Sigmoid colon (tissue), 4 donors: ENCODE data around the gene PGAP6.

ENCODE experiments used
- EP300 ChIP-seq, 4 donors: sonication (generic); formaldehyde crosslinking; IDR thresholded peaks; one replicate each; pipeline ENCODE4 v1.6.1; 2017; ENCODE audit warnings: antibody characterized with exemption in 4 of 4
- POLR2A ChIP-seq, 2 donors: fragments of 450-650 bp; IDR thresholded peaks; one replicate each; pipeline ENCODE4 v1.6.1; 2016; ENCODE audit warnings: antibody characterized with exemption in 2 of 2, mild to moderate bottlenecking in 2 of 2, moderate library complexity in 2 of 2
- POLR2AphosphoS5 ChIP-seq, 4 donors: sonication (generic); formaldehyde crosslinking; IDR thresholded peaks; one replicate each; pipeline ENCODE4 v1.6.1; 2017; ENCODE audit warnings: antibody characterized with exemption in 4 of 4
- TF ChIP-seq, protein P1 (sequence below), 4 experiments: fragments of 450-650 bp in 3 of 4; fragments of 200-600 bp in 1 of 4; IDR thresholded peaks; one replicate each; pipeline ENCODE4 v1.5.1; 2016 to 2019; ENCODE audit warnings: antibody characterized with exemption in 4 of 4, mild to moderate bottlenecking in 3 of 4, moderate library complexity in 2 of 4

DNA sequence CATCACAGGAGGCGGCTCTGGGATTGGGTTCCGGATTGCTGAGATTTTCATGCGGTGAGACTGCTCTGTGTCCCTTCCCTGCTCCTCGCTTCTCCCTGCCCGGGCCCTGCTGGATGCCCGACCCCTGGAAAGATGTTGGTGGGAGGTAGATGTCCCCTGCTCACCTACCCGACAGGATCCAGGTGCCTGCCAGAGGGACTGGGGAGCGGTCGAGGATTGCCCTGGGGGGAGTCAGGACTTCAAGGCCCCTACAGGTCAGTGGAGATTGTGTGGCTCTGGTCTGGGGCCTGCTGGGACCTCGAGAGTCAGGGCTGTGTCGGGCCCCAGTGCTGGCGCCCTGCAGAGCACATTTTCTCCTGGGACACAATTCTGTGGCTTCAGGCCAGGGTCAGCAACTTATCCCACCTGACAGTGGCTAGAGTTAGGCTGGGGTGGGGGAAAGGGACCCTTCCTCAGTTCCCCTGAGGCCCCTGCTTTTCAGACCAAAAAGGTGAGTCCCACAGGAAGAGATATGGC, 23.3 kb upstream of the PGAP6 start:
- TF ChIP-seq, protein P1, sequence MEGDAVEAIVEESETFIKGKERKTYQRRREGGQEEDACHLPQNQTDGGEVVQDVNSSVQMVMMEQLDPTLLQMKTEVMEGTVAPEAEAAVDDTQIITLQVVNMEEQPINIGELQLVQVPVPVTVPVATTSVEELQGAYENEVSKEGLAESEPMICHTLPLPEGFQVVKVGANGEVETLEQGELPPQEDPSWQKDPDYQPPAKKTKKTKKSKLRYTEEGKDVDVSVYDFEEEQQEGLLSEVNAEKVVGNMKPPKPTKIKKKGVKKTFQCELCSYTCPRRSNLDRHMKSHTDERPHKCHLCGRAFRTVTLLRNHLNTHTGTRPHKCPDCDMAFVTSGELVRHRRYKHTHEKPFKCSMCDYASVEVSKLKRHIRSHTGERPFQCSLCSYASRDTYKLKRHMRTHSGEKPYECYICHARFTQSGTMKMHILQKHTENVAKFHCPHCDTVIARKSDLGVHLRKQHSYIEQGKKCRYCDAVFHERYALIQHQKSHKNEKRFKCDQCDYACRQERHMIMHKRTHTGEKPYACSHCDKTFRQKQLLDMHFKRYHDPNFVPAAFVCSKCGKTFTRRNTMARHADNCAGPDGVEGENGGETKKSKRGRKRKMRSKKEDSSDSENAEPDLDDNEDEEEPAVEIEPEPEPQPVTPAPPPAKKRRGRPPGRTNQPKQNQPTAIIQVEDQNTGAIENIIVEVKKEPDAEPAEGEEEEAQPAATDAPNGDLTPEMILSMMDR (IDR thresholded peaks at IDR 0.05), result no peak
- TF ChIP-seq POLR2A (IDR thresholded peaks at IDR 0.05) (no peak), EP300 (IDR thresholded peaks at IDR 0.05) (no peak), POLR2AphosphoS5 (IDR thresholded peaks at IDR 0.05) (no peak)
